HUES64 (cell line): ENCODE results near the gene GEN1.

Experiments used
- H3K27ac ChIP-seq: 2 replicates; pipeline ENCODE4 v1.7.0; 2013; ENCODE audit warnings: low read depth, low read length, inconsistent platforms
- H3K27me3 ChIP-seq: 2 replicates; pipeline ENCODE4 v1.6.1; 2013; ENCODE audit warnings: mild to moderate bottlenecking, low read length; ENCODE audit not compliant: insufficient read depth
- H3K36me3 ChIP-seq: 2 replicates; pipeline ENCODE4 v1.6.1; 2013; ENCODE audit warnings: mild to moderate bottlenecking, low read length; ENCODE audit not compliant: insufficient read depth
- H3K4me1 ChIP-seq: 2 replicates; pipeline ENCODE4 v1.6.1; 2013; ENCODE audit warnings: mild to moderate bottlenecking, low read length, moderate library complexity; ENCODE audit not compliant: insufficient read depth
- H3K4me3 ChIP-seq: 2 replicates; pipeline ENCODE4 v1.5.1; 2013; ENCODE audit warnings: mild to moderate bottlenecking, low read length, moderate library complexity
- H3K9ac ChIP-seq: 2 replicates; pipeline ENCODE4 v1.6.1; 2013; ENCODE audit warnings: mild to moderate bottlenecking, low read depth, low read length
- H3K9me3 ChIP-seq: 2 replicates; pipeline ENCODE4 v1.6.1; 2013; ENCODE audit warnings: low read depth, low read length; ENCODE audit not compliant: insufficient read depth
- WGBS: fragments of 150-250, 120-280 bp; methylation state at CpG from one replicate; pipeline ENCODE4 v1.1.7; 2013; ENCODE audit warnings: missing lambda C conversion rate; 5-methylcytosine and 5-hydroxymethylcytosine counted together

GEN1 gene

DNA sequence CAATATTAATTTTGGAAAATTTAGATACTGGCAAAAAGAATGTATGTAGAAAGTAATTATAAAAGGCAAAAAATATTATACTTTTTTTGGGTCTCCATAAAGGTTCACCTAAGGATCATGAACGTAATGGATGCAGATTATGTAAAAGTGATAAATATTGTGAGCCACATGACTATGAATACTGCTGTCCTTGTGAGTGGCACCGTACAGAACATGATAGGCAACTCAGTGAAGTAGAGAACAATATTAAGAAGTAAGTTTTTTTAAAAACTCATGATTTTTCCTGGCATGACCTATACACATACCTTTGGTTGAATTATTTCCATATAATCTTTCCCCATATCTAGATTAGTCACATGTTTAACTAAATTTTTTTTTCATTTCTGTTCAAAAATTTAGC lies 18.6 kb downstream of the GEN1 start:
- H3K4me1 ChIP-seq = no peaks in the 10 kb centered on the region
- 89% methylated on average over 2 of the region's 2 CpGs for WGBS
- peaks cover 99% of the 10 kb centered on the region for H3K36me3 ChIP-seq
- H3K9ac ChIP-seq = no peak overlapping the region
- H3K27me3 ChIP-seq = no peaks in the 10 kb centered on the region
- H3K9me3 ChIP-seq = no peaks in the 10 kb centered on the region
- no peak overlapping the region for H3K27ac ChIP-seq
- no peak overlapping the region for H3K4me3 ChIP-seq

DNA sequence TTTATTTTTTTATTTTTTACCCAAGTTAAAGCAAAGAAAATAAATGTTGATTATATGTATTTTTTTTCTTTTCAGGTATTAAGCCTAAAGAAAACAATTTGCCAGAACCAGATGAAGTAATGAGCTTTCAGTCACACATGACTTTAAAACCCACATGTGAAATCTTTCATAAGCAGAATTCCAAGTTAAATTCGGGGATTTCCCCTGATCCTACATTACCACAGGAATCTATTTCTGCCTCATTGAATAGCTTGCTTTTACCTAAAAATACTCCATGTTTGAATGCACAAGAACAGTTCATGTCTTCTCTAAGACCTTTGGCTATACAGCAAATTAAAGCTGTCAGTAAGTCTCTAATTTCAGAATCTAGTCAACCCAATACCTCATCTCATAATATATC lies 26.6 kb downstream of the GEN1 start:
- Histone ChIP-seq H3K27me3 (no peaks in the 10 kb centered on the region), H3K9ac (no peak overlapping the region), H3K36me3 (peaks cover 66% of the 10 kb centered on the region), H3K4me1 (no peaks in the 10 kb centered on the region), H3K4me3 (no peak overlapping the region), H3K27ac (no peak overlapping the region), H3K9me3 (no peaks in the 10 kb centered on the region)
- 94% methylated on average over 1 of the region's 1 CpG for WGBS

DNA sequence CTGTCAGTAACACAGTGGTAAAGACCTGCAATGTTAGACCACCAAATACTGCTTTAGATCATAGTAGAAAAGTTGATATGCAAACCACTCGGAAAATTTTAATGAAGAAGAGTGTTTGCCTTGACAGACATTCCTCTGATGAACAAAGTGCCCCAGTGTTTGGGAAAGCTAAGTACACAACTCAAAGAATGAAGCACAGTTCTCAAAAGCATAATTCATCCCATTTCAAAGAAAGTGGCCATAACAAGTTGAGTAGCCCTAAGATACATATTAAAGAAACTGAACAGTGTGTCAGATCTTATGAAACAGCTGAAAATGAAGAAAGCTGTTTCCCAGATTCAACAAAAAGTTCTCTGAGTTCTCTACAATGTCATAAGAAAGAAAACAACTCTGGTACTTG lies 27.5 kb downstream of the GEN1 start:
- H3K27ac ChIP-seq = no peak overlapping the region
- H3K9me3 ChIP-seq = no peaks in the 10 kb centered on the region
- H3K4me1 ChIP-seq = no peaks in the 10 kb centered on the region
- H3K9ac ChIP-seq = no peak overlapping the region
- peaks cover 58% of the 10 kb centered on the region for H3K36me3 ChIP-seq
- no peak overlapping the region for H3K4me3 ChIP-seq
- no peaks in the 10 kb centered on the region for H3K27me3 ChIP-seq
- 100% methylated on average over 1 of the region's 1 CpG for WGBS

DNA sequence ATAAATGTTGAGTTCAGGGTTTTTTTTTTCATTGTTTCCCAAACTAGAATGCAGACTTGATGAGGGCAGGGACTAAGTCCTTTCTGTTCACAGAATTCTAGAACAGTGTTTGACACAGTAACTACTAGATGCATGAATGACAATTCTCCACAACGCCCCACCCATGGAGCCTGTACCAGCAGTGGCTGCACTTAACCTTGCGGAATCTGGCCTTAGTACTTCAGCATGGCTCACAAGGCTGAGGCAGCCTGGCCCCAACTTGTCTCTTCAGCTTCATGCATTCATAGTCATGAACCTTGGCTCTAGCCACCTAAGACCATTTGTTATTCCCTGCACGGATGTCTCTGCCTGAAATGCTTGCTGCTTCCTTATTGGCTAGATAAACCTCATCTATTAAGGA lies 32.8 kb downstream of the GEN1 start:
- H3K4me3 ChIP-seq = no peak overlapping the region
- H3K36me3 ChIP-seq = peaks cover 9% of the 10 kb centered on the region
- H3K9ac ChIP-seq = no peak overlapping the region
- no peak overlapping the region for H3K27ac ChIP-seq
- H3K9me3 ChIP-seq = no peaks in the 10 kb centered on the region
- no peaks in the 10 kb centered on the region for H3K4me1 ChIP-seq
- WGBS = 82% methylated on average over 3 of the region's 3 CpGs
- no peaks in the 10 kb centered on the region for H3K27me3 ChIP-seq

DNA sequence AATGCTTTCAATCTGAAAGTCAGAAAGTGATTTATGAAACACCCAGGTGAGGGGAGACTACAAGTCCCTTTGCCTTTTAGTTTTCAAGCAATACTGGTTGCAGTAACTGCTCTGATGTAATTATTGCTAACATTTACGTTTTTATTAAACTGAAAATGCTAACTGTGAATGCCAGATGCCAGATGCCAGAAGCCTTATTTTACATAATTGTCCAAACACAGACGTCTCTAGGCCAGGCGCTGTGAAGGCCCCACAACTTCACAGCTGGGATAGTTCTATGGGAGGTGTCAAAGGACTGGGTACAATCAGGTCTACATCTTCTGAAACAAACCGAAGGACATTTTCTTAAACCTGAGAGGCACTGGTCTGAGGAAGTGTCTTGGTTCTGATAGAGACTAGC lies 34.8 kb downstream of the GEN1 start:
- no peak overlapping the region for H3K27ac ChIP-seq
- no peaks in the 10 kb centered on the region for H3K36me3 ChIP-seq
- H3K9me3 ChIP-seq = no peaks in the 10 kb centered on the region
- no peaks in the 10 kb centered on the region for H3K4me1 ChIP-seq
- 84% methylated on average over 4 of the region's 4 CpGs for WGBS
- H3K9ac ChIP-seq = no peak overlapping the region
- no peaks in the 10 kb centered on the region for H3K27me3 ChIP-seq
- H3K4me3 ChIP-seq = no peak overlapping the region

DNA sequence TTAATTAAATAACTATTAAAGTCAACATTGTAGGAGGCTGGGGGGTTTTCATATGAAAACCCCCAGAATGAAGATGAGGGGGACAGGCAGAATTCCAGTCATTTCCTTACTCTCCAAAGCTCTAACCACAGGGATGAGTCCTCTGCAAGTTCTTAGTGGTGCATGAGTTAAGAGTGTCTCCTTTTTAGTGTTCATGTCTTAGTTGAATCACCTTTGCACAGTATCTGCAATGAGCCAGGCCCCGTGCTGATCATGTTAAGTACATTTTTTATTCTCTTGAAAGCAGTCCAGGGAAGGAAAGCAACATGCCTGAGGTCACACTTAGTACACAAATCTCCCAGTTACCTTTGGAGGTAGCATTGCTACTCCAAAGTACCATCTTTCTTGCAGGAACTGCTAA lies 36.6 kb downstream of the GEN1 start:
- 97% methylated on average over 1 of the region's 1 CpG for WGBS
- H3K27me3 ChIP-seq = no peaks in the 10 kb centered on the region
- no peaks in the 10 kb centered on the region for H3K9me3 ChIP-seq
- H3K27ac ChIP-seq = no peak overlapping the region
- H3K4me1 ChIP-seq = no peaks in the 10 kb centered on the region
- H3K4me3 ChIP-seq = no peak overlapping the region
- no peaks in the 10 kb centered on the region for H3K36me3 ChIP-seq
- no peak overlapping the region for H3K9ac ChIP-seq

DNA sequence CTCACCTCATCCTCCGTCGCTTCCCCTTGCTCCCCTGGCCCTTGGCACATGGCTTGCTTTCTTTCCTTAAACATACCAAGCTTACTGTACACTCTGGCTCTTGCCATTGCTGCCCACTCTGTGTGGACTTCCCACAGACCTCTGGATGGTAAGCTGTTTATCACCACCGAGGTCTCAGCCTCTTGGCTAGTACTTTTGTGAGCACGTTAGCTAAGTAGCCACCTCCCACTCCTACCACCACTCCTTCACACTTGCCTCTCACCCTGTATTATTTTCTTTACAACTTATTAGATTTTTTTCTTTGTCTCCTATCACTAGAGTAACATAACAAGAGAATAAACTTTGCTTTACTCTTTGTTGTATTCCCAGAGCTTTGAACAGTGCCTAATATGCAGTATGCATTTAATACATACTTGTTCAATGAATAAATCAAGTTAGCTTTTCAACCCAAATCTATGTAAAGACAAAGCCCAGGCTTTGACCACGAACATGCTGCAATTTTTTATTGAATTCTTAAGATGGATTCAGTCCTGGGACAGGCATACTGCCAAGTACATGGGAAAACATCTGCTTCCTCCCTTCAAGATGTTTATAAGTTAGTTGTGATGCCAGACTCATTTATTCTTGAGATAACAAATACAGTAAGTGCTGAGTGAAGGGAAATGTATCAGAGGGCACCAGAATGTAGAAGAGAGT lies 37.3 kb downstream of the GEN1 start:
- Histone ChIP-seq H3K36me3 (no peaks in the 10 kb centered on the region), H3K27me3 (no peaks in the 10 kb centered on the region), H3K9me3 (no peaks in the 10 kb centered on the region), H3K4me1 (no peaks in the 10 kb centered on the region), H3K9ac (no peak overlapping the region), H3K4me3 (no peak overlapping the region), H3K27ac (no peak overlapping the region)
- WGBS = 87% methylated on average over 5 of the region's 5 CpGs

DNA sequence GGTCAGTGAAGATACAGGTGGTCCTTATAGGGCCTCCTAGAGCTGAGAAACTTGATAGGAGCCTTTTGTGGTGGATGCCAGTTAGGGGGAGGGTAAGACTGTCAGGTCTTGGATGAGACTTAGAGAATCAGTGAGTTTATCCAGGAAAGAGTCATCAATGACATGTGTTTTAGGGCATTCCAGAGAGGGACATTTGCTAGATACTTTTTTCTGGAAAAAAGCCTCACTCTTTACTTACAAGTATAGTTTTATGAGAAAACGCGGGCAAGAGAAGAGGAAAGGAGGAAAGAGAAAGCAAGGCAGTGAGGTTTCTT lies 37.8 kb downstream of the GEN1 start:
- H3K4me1 ChIP-seq = no peaks in the 10 kb centered on the region
- WGBS = 100% methylated on average over 2 of the region's 2 CpGs
- H3K4me3 ChIP-seq = no peak overlapping the region

DNA sequence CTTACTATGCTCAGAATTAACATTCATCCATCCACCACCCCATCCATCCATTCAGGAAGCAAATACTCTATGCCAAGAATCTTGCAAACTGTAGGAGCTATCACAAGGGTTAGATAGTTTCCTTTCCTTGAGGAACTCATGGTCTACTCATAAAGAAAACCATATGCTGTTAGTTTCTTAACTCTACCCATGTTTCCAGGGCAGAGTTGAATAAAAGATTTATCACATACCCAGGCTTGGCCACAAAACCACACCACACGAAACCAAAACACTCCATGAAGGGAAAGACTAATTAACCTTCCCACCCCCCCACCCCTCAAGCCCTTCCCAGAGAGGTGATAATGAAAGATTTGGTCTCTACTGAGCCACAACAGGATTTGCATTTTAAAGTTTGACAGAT lies 38.6 kb downstream of the GEN1 start:
- no peaks in the 10 kb centered on the region for H3K9me3 ChIP-seq
- no peaks in the 10 kb centered on the region for H3K4me1 ChIP-seq
- no peak overlapping the region for H3K27ac ChIP-seq
- H3K9ac ChIP-seq = no peak overlapping the region
- H3K4me3 ChIP-seq = no peak overlapping the region
- H3K27me3 ChIP-seq = no peaks in the 10 kb centered on the region
- H3K36me3 ChIP-seq = no peaks in the 10 kb centered on the region
- WGBS = 50% methylated on average over 1 of the region's 1 CpG

More for the DNA sequence above, 37.8 kb downstream of the GEN1 start:
- Histone ChIP-seq H3K9ac (no peak overlapping the region), H3K27ac (no peak overlapping the region), H3K9me3 (no peaks in the 10 kb centered on the region), H3K36me3 (no peaks in the 10 kb centered on the region), H3K27me3 (no peaks in the 10 kb centered on the region)

DNA sequence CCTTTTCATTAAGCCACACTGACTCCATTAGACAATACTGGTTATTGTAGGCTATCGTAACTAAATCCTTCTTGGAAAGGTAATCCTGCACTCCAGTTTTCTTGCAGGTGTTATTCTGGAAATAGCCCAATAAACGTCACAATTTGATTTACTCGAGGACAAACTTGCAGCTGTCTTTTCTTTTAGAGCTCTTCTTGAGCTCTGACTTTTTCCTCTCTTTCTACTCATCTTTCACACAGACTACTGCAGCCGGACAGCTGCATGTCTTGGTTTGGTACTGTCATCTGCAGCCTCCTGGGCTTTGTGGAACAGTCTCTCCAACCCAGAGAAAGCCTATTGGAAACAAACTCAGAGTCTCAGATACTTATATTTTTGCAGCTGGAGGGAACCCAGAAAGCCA lies 39.4 kb downstream of the GEN1 start:
- whole genome bisulfite sequencing = 92% methylated on average over 4 of the region's 4 CpGs
- no peaks in the 10 kb centered on the region for H3K27me3 ChIP-seq
- no peak overlapping the region for H3K27ac ChIP-seq
- H3K4me1 ChIP-seq = no peaks in the 10 kb centered on the region
- no peak overlapping the region for H3K4me3 ChIP-seq
- no peaks in the 10 kb centered on the region for H3K9me3 ChIP-seq
- no peaks in the 10 kb centered on the region for H3K36me3 ChIP-seq
- no peak overlapping the region for H3K9ac ChIP-seq

DNA sequence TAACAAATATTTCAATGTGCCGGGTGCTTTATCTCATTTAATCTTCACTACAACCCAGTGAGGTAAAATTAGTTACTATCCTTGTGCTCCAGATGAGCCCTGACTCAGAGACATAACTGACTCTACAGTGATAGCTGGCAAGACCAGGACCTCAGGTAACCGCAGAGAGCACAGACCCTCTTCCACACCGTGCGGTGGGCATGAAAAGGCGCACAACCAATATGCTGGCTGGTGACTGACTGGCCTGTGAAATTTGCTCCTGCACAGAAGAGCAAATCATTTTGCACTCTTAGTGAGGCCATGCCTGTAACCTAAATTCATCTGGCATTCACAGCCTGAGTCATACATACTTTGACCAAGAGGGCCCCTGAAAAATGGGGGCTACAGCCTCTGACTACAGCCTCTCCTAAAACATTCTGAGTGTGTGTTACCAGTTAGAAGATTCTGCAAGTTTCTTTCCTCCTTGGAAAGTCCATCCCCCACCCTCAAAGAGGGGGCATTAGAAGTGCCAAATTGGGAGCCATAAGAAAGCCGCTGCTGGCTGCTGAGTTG lies 39.9 kb downstream of the GEN1 start:
- Histone ChIP-seq H3K27ac (no peak overlapping the region), H3K27me3 (no peaks in the 10 kb centered on the region), H3K4me1 (no peaks in the 10 kb centered on the region), H3K9me3 (no peaks in the 10 kb centered on the region), H3K4me3 (no peak overlapping the region), H3K36me3 (no peaks in the 10 kb centered on the region), H3K9ac (no peak overlapping the region)
- 83% methylated on average over 6 of the region's 6 CpGs for WGBS

DNA sequence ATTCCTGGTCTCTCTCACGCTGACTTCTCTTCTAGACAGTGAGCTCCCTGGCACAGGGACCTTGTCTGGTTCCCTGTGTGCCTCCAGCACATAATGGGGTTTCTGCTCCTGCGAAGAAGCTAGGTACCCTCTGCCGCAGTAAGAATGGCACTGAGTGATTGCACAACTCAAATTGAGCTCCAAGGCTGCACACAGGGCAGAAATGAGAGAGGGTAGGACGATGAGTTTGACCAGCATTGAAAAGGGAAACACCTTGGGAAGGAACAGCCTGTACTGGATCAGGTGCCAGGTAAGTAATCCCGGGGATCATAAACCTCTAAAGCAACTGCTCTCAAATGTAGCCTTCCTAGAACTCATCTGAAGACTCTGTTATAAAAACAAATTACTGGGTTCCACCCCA lies 41.4 kb downstream of the GEN1 start:
- WGBS = 93% methylated on average over 5 of the region's 5 CpGs

More for the DNA sequence above, 41.4 kb downstream of the GEN1 start:
- no peaks in the 10 kb centered on the region for H3K9me3 ChIP-seq
- no peaks in the 10 kb centered on the region for H3K4me1 ChIP-seq
- no peak overlapping the region for H3K4me3 ChIP-seq
- H3K9ac ChIP-seq = no peak overlapping the region
- no peaks in the 10 kb centered on the region for H3K27me3 ChIP-seq
- H3K36me3 ChIP-seq = no peaks in the 10 kb centered on the region
- H3K27ac ChIP-seq = no peak overlapping the region
